HS-27A (cell line): Measurements from ENCODE around the gene RAB21.
A peak's percentile ranks its signal among the peaks of the same experiment; 100 is the strongest.
"Not testable (repeated sequence)": the region's sequence is repeated elsewhere in the genome, so short reads cannot be mapped to it uniquely, and the experiment has no call there.

Experiments used
- DNase-seq: peaks from one replicate; pipeline ENCODE4 v3.0.0-alpha.2; 2012; ENCODE audit warnings: low read depth, missing footprints

RAB21 gene

DNA sequence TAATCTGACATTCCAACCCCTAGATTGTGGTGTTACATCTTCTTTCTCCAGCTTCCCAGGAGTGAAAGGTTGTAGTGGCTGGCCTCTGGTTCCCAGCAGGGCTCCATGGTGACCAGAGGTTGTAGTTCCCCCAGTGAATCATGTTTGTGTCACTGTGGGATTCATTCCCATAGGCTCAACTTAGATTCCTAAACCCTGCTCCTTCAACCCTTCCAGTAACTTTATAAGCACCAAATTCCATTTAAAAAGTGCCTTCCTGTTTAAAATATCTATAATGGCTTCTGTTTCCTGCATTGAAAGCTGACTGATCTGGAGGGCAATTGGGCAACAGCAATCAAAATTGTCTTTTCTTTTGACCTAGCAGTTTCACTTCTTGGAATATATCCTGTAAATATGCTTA, 44.4 kb downstream of the RAB21 start:
- DNase-seq: peak; percentile 9

DNA sequence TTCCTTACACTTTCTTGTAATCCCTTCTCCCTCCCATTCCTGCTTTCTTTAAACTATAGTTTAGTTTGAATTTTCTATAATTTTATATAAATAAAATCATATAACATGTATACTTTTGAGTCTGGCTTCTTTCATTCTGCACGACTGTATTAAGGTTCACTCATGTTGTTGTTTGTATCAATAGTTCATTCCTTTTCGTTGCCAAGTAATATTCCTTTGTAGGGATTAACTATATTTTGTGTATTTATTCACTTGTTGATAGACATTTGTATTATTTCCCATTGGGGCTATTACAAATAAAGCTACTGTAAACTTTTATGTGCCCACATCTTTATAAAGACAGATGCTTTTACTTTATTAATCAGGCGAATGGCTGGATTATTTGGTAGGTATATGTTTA, 45.5 kb downstream of the RAB21 start:
- no peak for DNase-seq

DNA sequence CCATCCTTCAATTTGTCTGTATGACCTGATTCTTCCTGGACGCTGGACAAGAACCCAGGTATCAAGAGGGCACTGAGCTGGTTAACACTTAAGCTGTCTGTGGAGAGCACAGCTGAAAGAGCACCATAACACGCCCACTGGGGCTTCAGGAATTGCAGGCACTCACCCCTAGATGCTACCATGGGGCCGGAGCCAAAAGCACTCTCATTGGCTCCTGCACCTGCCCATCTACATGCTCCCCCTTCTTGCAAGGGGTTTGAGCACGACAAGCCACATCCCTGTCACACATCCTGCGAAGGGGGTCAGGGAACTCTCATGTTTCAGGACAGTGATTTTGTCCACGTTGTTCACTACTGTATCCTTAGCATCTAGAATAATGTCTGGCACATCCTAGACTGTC, 49.8 kb downstream of the RAB21 start:
- no peak for DNase-seq

DNA sequence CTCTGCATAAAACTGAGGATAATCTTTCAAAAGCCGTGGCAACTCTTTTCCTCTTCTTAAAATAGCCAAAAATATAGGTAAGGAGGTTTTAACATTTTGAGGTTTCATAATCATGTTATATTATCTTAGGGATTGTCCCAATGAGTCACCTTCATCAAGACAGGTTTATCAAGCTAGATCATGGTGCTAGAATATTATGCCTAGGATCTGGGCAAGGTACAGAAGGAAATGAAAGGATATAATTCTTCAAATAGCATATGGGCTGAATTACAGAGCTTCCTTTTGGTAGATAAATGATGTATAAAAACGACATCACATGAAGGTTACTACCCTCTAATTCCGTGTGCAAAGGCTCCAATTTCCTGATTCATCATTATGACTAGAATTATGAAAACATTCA, 56.3 kb downstream of the RAB21 start:
- no peak for DNase-seq

DNA sequence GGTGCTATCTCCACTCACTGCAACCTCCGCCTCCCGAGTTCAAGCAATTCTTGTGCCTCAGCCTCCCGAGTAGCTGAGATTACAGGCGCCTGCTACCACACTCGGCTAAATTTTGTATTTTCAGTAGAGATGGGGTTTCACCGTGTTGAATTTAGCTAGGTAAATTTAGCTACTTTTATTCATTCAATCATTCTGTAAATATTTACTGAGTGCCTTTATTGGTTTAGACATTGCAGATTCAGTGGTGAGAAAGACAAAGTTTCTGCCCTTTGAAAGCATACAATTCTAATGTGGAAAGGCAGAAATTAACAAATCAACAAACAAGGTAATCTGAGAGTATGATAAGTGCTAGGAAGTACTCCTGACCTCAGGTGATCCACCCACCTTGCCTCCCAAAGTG, 60.6 kb downstream of the RAB21 start:
- DNase-seq: not testable (repeated sequence)

DNA sequence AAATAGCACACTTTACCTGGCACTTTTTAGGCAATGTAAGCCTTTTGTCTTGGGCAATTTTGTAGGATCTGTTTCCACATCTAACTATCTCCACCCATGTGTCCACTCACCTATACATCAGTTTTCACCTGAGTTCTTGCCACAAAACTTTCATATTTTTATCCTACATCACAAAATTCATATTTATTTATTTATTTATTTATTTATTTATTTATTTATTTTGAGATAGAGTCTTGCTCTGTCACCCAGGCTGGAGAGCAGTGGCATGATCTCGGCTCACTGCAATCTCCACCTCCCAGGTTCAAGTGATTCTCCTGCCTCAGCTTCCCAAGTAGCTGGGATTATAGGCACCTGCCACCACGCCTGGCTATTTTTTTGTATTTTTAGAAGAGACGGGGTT, 67.4 kb downstream of the RAB21 start:
- DNase-seq: not testable (repeated sequence)

DNA sequence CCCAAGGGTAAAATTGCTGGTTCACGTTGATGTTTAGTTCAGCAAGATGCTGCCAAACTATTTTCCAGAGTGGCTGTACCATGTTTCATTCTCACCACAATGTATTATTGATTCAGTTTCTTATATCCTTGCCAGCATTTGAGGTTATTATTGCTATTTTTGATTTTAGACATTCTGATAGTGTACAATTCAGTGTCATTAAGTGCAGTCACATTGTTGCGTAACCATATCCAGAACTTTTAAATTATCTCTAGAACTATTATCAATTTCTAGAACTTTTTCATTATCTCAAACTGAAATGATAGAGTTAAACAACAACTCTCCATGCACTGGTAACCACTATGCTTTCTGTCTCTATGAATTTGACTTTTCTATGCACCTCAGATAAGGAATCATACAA, 74.2 kb downstream of the RAB21 start:
- no peak for DNase-seq

DNA sequence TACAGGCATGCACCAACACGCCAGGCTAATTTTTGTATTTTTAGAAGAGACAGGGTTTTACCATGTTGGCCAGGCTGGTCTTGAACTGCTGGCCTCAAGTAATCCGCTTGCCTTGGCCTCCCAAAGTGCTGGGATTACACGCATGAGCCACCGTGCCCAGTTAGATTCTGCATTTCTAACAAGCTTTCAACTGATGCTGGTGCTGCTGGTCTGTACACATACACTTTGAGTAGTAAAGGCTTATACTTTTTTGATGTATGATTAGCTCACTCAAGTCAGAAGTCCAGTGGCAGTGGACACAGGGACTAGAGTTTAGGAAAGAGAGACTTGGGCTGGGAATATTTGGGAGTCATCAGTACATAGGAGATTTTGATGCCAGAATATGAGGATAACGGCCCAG, 82.7 kb downstream of the RAB21 start:
- no peak for DNase-seq

DNA sequence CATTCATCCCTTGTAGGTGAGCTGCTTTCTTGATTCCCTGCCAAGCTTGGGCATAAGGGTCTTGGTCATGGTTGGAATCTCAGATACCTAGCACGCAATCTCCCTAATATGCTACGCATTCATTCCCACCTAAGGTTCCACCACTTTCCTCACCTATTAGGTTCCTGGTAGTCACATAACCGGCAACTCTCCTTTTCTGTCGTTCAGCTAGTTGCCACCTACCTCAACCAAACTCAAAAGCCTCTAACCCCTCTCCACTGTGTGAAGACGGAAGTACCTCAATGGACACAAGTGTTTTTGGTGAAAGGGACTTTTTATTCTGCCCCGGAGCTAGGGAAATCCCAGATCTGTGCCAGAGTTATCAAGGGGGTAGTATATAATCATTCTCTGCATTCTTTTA, 83.6 kb downstream of the RAB21 start:
- no peak for DNase-seq

DNA sequence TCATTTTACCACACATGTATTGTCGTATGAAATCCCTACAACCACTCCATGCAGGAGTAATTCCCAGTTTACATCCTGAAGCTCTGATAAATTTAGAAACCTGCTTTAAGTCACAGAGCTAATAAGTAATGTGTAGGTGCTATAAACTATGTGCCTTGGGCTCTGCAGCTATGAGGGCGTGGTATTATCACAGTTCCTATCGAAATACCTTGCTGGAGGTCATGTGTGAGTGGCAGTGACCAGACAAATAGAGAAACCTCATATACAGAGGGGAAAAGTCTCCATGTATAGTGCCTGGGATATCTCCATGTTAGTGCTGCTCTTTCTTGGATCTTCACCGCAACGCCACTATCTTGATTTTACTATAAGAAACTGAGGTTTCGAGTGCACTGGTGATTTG, 84.0 kb downstream of the RAB21 start:
- DNase-seq: no peak

DNA sequence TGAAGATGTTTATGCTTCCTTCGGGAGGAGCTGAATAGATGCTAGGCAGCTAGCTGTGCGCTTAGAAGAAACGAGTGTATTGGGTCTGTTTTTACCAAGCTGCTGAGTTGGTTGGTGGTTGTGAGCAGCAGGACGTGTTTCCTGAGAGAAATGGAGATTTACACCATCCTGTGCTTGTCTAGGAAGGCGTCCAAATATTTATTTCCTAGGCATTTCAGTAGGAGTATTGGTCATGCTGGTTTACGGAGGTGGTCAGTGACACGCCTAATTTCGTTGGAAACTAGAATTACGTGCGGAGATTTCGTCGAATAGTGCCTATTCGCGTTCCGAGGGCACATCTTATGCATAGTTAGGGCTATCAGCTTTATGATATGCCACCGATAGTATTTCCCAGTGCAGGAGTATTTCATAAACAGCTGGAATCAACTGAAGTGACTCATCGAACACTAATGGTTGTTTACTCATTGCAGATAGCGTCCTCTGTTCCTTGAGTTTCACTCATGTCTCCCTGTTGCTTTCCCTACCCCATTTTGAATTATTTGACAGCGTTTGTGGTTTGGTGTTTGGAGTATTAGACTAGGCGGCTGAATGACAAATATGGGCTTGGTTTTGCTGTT, 85.7 kb downstream of the RAB21 start:
- DNase-seq: peak; percentile 43

DNA sequence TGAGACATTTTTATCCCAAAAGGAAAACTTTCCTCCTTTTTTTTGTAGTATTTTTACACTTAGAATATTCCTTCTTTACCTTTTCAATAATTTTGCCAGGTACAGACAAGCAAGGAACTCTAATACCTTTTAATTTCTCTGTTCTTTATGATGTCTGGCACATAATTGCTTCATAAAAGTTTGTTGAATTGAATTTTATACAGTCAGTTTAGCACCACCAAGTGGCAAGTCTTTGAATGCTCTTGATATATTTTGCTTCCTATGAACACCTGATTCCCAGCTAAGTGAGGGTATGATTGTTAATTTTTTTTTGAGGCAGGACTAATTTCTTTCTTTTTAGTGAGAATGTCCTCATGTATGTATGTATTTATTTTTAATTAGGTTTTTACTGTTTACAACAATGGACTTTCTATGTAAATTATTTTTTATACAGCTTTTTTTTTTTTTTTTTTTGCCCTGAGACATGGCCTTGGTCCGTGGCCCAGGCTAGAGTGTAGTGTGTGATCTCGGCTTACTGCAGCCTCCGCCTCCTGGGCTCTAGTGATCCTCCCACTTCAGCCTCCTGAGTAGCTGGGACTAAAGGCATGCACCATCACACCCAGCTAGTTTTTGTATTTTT, 91.8 kb downstream of the RAB21 start:
- DNase-seq: no peak

DNA sequence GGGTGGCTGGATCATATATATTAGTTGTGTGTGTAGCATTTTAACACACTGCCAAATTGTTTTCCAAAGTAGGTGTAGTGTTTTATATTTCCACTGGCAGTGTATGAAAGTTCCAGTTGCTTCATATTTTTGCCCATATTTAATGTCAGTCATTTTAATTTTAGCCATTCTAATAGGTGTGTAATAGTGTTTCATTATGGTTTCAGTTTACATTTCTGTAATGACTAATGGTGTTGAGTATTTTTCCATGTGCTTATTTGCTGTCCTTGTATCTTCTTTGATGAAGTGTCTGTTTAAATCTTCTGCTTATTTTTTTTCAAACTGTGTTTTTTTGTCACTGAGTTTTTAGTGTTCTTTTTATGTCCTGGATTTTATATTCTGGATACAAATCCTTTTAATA, 93.5 kb downstream of the RAB21 start:
- no peak for DNase-seq

DNA sequence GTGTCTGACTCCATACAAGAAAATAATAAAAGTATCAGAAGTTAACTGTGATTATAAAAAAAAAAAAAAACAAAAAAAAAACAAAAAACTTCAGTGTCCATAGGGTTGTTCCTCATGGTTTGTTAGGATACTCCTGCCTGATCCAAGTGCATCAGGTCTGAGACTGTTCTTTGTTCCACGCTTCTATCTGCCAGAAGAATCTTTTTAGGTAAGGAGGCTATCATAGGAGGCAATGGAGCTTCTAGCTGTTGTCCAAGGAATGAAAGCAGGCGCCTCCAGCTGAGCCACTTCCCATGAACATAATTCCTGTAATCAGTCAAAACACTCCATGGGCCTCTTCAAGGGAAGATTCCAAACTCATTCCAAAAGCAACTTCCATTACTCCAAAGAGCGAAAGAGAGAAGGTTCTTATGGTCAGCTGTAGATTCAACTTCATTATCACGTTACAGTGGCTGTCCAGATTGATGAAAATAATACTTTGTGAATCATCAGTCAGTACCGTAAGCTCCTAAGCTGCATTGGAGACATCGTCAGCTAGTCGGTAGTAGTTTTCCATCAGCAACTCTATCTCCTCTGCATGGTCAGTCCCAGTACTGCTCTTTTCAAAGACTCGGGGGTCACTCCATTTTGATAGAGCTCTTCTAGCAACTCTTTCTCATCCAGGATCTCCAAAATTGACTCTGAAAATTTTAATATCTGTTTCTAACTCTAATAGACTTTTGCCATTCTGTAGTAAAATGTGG, 94.6 kb downstream of the RAB21 start:
- DNase-seq: no peak
